Left ventricle myocardium inferior (tissue), 1 donor: ENCODE results near the gene SLC26A11. TPM values are rescaled to one million over a fixed set of nuclear protein-coding genes. Genes with fewer than 3 reads are reported as not detected.

Source experiments
- DNase-seq: peaks from one replicate; pipeline ENCODE4 v3.0.0-alpha.2; 2020
- H3K27ac ChIP-seq: fragments of 200-600 bp; replicated peaks from 2 replicates; pipeline ENCODE4 v1.8.0; 2021
- H3K27me3 ChIP-seq: fragments of 200-600 bp; 2 replicates; pipeline ENCODE4 v1.8.0; 2021; ENCODE audit warnings: low read depth
- H3K36me3 ChIP-seq: fragments of 200-600 bp; 2 replicates; pipeline ENCODE4 v1.8.0; 2021
- H3K4me1 ChIP-seq: fragments of 200-600 bp; 2 replicates; pipeline ENCODE4 v1.8.0; 2021
- H3K4me3 ChIP-seq: fragments of 200-600 bp; 2 replicates; pipeline ENCODE4 v1.8.0; 2021; ENCODE audit warnings: mild to moderate bottlenecking, moderate library complexity
- H3K9me3 ChIP-seq: fragments of 200-600 bp; replicated peaks from 2 replicates; pipeline ENCODE4 v1.8.0; 2021
- intact Hi-C: fragments of 100-400 bp; cut with micrococcal nuclease; formaldehyde crosslinking; loops from one replicate; pipeline ENCODE4 v1.11.0; 2022
- total RNA-seq: library from RNA; stranded (reverse); fragmentation: NEBNext Ultra II Directional; extraction: Animal tissue kit (Norgen Biotek cat#: 25700); gene quantifications from one replicate; pipeline ENCODE4 v1.2.1, GENCODE V29; 2021
- TF ChIP-seq, protein P1 (sequence below): fragments of 200-600 bp; IDR thresholded peaks from 2 replicates; pipeline ENCODE4 v1.8.0; 2021; ENCODE audit warnings: antibody characterized with exemption, mild to moderate bottlenecking, borderline replicate concordance
- donor health status: DM: no; HTN: yes; CAD: no; lungs with severe emphysema.

Gene SLC26A11
- total RNA-seq, 1 donor from 2014 or later, result 4.1 TPM

DNA sequence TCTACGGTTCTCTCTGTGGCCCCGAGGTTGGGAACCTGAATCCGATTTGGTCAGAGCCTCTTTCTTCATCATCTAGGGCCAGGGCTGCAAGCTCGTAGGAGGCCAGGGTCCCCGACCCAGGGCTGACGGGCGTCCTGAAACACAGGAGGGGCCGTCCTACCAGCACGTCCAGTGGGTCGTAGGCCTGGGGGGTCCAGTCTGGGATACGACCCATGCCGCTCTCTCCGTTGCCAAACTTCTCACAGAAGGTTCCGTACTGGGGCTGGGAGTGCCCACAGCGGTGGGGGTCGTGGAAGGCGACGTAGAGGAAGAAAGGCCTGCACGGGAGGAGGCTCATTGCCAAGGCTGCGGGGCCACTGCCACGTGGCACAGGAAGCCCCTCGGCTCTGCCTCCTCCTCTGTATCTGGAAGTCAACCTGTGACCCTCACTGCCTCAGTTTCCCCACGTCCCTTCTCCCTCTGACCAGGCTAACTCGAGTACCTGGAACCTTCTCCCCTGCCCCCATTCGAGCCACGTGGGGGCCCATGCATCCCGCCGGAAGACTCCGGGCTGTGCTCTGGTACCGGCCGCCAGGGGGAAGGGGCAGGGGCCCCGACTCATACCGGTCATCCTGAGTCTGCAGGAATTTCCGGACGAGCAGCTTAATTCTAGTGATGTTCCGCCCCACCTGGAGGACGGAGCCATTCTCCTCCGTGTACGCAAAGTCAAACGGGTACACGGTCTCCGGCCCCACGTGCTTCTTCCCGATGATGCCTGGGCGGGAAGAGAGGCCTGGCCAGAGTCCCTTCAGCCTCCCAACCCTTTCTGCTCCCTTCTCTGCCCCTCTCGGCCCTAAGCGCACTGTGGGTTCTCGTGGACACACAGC is 6.0 kb upstream of the SLC26A11 start:
- DNase-seq, result no peak
- TF ChIP-seq, protein P1, sequence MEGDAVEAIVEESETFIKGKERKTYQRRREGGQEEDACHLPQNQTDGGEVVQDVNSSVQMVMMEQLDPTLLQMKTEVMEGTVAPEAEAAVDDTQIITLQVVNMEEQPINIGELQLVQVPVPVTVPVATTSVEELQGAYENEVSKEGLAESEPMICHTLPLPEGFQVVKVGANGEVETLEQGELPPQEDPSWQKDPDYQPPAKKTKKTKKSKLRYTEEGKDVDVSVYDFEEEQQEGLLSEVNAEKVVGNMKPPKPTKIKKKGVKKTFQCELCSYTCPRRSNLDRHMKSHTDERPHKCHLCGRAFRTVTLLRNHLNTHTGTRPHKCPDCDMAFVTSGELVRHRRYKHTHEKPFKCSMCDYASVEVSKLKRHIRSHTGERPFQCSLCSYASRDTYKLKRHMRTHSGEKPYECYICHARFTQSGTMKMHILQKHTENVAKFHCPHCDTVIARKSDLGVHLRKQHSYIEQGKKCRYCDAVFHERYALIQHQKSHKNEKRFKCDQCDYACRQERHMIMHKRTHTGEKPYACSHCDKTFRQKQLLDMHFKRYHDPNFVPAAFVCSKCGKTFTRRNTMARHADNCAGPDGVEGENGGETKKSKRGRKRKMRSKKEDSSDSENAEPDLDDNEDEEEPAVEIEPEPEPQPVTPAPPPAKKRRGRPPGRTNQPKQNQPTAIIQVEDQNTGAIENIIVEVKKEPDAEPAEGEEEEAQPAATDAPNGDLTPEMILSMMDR, result no peak
- H3K4me1 ChIP-seq, result peaks cover 2% of the 10 kb centered on the region
- no peaks in the 10 kb centered on the region for H3K27me3 ChIP-seq
- H3K27ac ChIP-seq, result no peak overlapping the region
- no peaks in the 10 kb centered on the region for H3K9me3 ChIP-seq
- no peak overlapping the region for H3K4me3 ChIP-seq
- H3K36me3 ChIP-seq, result peaks cover 70% of the 10 kb centered on the region
- intact Hi-C loops, result no loop called here

DNA sequence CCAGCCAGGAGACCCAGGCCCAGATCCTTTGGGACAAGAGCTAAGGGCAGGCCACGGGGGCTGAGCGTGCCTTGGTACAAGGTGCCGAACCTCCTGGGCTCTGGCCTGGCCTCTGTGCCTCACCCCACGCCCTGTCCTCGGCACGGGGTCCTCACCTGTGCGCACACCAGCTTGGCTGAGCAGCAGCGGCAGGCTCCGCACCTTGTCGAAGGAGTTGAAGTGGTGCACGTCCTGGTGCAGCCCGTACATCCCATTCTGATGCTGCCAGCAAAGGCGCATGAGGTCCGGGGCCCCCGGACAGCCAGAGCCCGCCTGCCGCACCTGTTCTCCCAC is 5.4 kb upstream of the SLC26A11 start:
- H3K36me3 ChIP-seq, result peaks cover 64% of the 10 kb centered on the region
- TF ChIP-seq, protein P1, result no peak
- intact Hi-C loops, result no loop called here

DNA sequence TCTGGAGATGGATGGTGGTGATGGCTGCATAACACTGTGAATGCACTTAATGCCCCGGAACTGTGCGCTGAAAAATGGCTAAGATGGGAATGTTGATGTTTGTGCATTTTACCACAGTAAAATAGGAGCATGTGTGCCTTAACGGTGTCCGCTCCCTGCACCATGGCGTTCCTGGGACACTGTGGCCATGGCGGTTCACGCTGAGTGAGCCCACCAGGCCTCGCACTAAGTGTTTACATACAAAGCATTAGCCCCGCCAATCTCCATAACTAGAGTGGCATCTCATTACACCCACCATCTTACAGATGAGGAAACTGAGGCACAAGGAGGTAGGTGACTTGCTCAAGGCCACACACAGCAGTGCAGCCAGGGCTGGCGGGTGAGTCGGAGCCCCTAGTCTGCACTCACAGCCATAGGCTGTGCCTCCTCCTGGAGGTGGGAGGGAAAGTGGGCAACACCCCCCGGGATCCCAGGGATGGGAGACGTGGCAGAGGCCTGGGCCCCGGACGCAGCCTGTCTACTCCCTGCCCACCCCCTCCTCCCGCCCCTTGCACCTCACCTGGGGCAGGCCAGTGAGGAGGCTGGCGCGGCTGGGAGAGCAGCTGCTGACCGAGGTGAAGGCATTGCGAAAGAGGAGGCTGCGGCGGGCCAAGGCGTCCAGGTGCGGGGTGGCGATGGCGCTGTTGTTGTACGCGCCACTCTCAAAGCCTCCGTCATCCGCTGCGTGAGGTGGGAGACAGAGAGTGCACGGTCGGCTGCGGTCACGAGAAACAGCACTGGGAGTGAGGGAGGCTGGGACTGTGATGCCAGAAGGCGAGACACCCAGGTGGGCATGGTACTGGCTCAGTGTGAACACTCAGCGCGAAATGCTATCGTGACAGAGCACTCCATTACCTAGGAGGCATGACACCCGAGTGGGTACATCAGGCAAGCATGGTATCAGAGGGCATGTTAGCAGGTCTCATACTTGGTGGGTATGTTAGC is 3.5 kb upstream of the SLC26A11 start:
- DNase-seq, result no peak
- TF ChIP-seq, protein P1, result no peak
- Histone ChIP-seq H3K27me3 (no peaks in the 10 kb centered on the region), H3K27ac (no peak overlapping the region), H3K4me3 (no peak overlapping the region), H3K36me3 (peaks cover 44% of the 10 kb centered on the region), H3K4me1 (peaks cover 28% of the 10 kb centered on the region), H3K9me3 (no peaks in the 10 kb centered on the region)
- intact Hi-C loops, result no loop called here

More for the DNA sequence above, 5.4 kb upstream of the SLC26A11 start:
- H3K9me3 ChIP-seq, result no peaks in the 10 kb centered on the region
- H3K4me1 ChIP-seq, result peaks cover 8% of the 10 kb centered on the region
- no peaks in the 10 kb centered on the region for H3K27me3 ChIP-seq
- no peak for DNase-seq
- H3K27ac ChIP-seq, result no peak overlapping the region
- H3K4me3 ChIP-seq, result no peak overlapping the region

DNA sequence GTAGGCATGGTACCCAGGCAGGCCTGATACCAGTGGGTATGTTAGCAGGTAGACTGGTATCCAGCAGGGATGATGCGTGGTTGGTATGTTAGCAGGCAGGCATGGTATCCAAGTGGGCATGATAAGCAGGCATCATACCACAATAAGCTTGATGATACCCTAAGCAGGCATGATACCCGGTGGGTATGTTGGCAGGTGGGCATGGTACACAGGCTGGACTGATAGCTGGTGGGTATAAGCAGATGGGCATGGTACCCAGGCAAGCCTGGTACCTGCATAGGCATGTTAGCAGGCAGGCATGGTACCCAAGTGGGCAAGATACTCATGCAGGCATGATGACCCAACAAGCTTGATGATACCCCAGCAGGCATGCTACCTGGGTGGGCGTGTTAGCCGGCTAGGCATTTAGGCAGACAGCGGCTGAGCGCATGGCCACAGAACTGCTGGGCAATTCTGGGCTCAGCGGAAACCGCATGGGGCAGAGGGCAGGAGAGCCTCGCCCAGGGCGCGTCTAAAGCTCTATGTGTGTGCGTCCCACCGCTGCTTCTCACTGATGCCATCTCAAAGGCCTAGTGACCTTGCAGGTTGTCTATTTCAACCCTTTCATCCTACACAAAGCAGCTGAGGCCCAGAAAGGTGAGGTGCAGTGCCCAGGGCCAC is 2.4 kb upstream of the SLC26A11 start:
- intact Hi-C loops, result no loop called here

DNA sequence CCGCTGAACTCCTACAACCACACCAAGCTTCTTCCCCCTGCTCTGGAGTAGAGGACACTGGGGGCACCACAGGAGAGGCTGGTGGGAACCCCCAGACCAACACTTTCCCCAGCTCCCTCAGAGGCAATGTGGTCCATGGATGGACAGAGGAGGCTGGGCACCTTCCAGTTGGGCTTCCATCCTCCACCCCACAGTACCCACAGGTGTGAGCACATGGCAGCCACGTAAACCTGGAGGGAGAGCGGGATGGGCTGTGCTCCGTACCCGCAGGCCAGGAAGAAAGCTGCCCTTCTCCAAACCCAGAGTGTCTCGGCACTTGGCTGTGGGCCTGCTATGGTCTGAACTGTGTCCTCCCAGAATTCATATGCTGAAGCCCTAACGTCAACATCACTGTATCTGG is 1.8 kb upstream of the SLC26A11 start:
- Histone ChIP-seq H3K9me3 (no peaks in the 10 kb centered on the region), H3K27me3 (no peaks in the 10 kb centered on the region), H3K4me3 (no peak overlapping the region), H3K27ac (no peak overlapping the region), H3K4me1 (peaks cover 30% of the 10 kb centered on the region), H3K36me3 (peaks cover 35% of the 10 kb centered on the region)
- DNase-seq, result no peak
- TF ChIP-seq, protein P1, result no peak
- intact Hi-C loops, result no loop called here

More for the DNA sequence above, 2.4 kb upstream of the SLC26A11 start:
- no peak for DNase-seq
- no peaks in the 10 kb centered on the region for H3K27me3 ChIP-seq
- no peak overlapping the region for H3K4me3 ChIP-seq
- no peaks in the 10 kb centered on the region for H3K9me3 ChIP-seq
- TF ChIP-seq, protein P1, result no peak
- H3K36me3 ChIP-seq, result peaks cover 36% of the 10 kb centered on the region
- peaks cover 30% of the 10 kb centered on the region for H3K4me1 ChIP-seq
- no peak overlapping the region for H3K27ac ChIP-seq
